ENCODE data around the gene DNM1L.

- TF ChIP-seq CTCF (conservative IDR thresholded peaks at IDR 0.05; ENCODE audit: low read length) (no peak), EZH2phosphoT487 (IDR thresholded peaks at IDR 0.05; ENCODE audit: borderline replicate concordance) (no peak)
Measured at GRCh38 chr12:32753605-32754004, 74.5 kb downstream of the DNM1L start.
